ENCODE measurements around the gene FLII. TPM values are rescaled to one million over a fixed set of nuclear protein-coding genes. Genes with fewer than 3 reads are reported as not detected.
A peak's percentile ranks its signal among the peaks of the same experiment; 100 is the strongest.

Gene FLII
- total and polyA plus RNA-seq, 2 of the 8 experiments (the other 6 are each of a cell fraction or from before 2014, with no cell fraction given) = 300 to 549 TPM

DNA sequence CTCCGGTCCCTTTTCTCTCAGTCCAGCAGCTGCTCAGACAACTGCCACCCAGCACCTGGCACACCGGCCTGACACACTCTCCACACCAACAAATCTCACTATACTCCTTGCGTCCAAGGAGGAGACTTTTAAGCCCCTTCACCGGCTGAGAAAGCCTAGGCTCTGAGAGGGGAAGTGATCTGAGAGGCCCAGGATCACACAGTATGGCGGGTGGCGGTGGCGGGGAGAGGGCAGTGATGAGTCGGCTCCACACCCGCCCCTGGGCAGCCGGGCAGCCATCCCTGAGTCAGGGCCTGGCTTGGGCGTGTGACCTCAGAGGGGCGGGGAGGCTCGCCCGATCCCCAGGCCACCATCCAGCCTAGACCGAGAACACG is 569 bp downstream of the FLII start:
- Histone ChIP-seq H4K91ac (replicated peaks; ENCODE audit: insufficient read length, low read length) (peak overlapping the region; percentile 85), H3K9ac (replicated peaks in 1 of 4; ENCODE audit: extremely low read depth in 1 of 4, low read depth in 3 of 4, low read length in 3 of 4) (peak overlapping the region; percentile 62 to 70 (median 66)), H3K79me2 (ENCODE audit: control insufficient read depth in 1 of 2, insufficient read depth in 2 of 2, low read length in 2 of 2) (peaks cover 0 to 26% of the 10 kb centered on the region in 2 experiments; a peak in 1 of 4 replicates), H2AFZ (ENCODE audit: low read length) (no peak overlapping the region), H2BK15ac (ENCODE audit: low read length) (no peak overlapping the region; the same call in 1 of the 2 replicates), H3K4ac (replicated peaks; ENCODE audit: insufficient read length, low read depth, low read length) (no peak overlapping the region), H2BK120ac (replicated peaks; ENCODE audit: low read depth, low read length) (no peak overlapping the region), H2AK5ac (ENCODE audit: low read depth, low read length) (no peak overlapping the region), H3K18ac (ENCODE audit: extremely low read depth, low read length) (peak overlapping the region; percentile 85; the same call in 1 of the 2 replicates), H3K79me1 (ENCODE audit: low read depth, low read length) (peaks cover 18% of the 10 kb centered on the region), H3K4me2 (ENCODE audit: insufficient read depth in 1 of 2, low read depth in 2 of 2, low read length in 2 of 2) (peak overlapping the region; percentile 84 to 96), H4K5ac (ENCODE audit: insufficient read length, low read depth, low read length) (peak overlapping the region; percentile 87), H3K4me3 (ENCODE audit: extremely low read depth in 1 of 4, insufficient read depth in 2 of 4, low read depth in 3 of 4, low read length in 4 of 4) (peak overlapping the region; percentile 59 to 94 (median 92)), H3K9me3 (ENCODE audit: insufficient read depth in 2 of 2, low read depth in 1 of 2, low read length in 1 of 2) (no peaks in the 10 kb centered on the region), H3K23ac (ENCODE audit: insufficient read length) (no peak overlapping the region), H3K4me1 (replicated peaks in 1 of 4; ENCODE audit: control insufficient read depth in 3 of 4, insufficient read depth in 4 of 4, low read length in 3 of 4) (peaks cover 4 to 37% (median 20%) of the 10 kb centered on the region in 4 experiments), H4K8ac (ENCODE audit: extremely low read depth, insufficient read depth, low read length) (peak overlapping the region; percentile 90; the same call in 1 of the 2 replicates), H3K23me2 (ENCODE audit: low read depth, low read length) (peaks cover 14% of the 10 kb centered on the region), H2BK20ac (ENCODE audit: low read length) (no peak overlapping the region), H3K27ac (ENCODE audit: low read depth, low read length) (peak overlapping the region; percentile 79; the same call in 1 of the 2 replicates), H4K20me1 (replicated peaks in 1 of 2; ENCODE audit: control insufficient read depth in 1 of 2, insufficient read depth in 2 of 2, low read length in 2 of 2) (peaks cover 3 to 10% of the 10 kb centered on the region in 2 experiments), H3K36me3 (ENCODE audit: control insufficient read depth in 2 of 4, insufficient read depth in 4 of 4, low read length in 3 of 4) (peaks cover 18 to 29% (median 24%) of the 10 kb centered on the region in 4 experiments), H3K56ac (replicated peaks; ENCODE audit: insufficient read length, low read depth, low read length) (peak overlapping the region; percentile 62), H3K27me3 (replicated peaks in 1 of 4; ENCODE audit: control insufficient read depth in 3 of 4, extremely low read depth in 1 of 4, insufficient read depth in 3 of 4, low read length in 3 of 4) (no peaks in the 10 kb centered on the region), H3K14ac (ENCODE audit: insufficient read length) (no peak overlapping the region), H2BK12ac (ENCODE audit: low read depth, low read length) (0 out of 2 replicates have a peak overlapping the region, but pooled peaks have one; percentile 92), H2BK5ac (ENCODE audit: low read depth, low read length) (peak overlapping the region; percentile 87)
- DNase-seq (ENCODE audit: low read depth in 1 of 2, low spot score in 2 of 2) = no peak
- ChIA-PET POLR2A (ENCODE audit: partially characterized antibody) (interaction anchor here (0.9 to 11.5 kb wide), 9 partner anchors 11 to 57 kb away, joined by 3 to 171 read pairs (median 4); partner anchors contain the start of genes LLGL1 and TOP3A), CTCF (ENCODE audit: partially characterized antibody) (interaction anchor here (2.7 kb wide), 1 partner anchor 10 kb away, joined by 18 read pairs; no protein-coding TSS in a partner anchor)
- WGBS, 2 experiments (ENCODE audit: extremely low coverage in 1 of 2, insufficient coverage in 1 of 2, insufficient read length in 1 of 2, insufficient replicate concordance in 2 of 2, low coverage in 1 of 2, low lambda C conversion rate in 2 of 2, missing lambda C conversion rate in 1 of 2) = 3% methylated on average over 14 of the region's 16 CpGs; no CpG with 5 or more reads in 1 of the 2 experiments
- FAIRE-seq = no peak
- TF ChIP-seq NANOG (IDR thresholded peaks at IDR 0.05; ENCODE audit: insufficient read depth, low read depth, low read length, poor library complexity, severe bottlenecking) (no peak), TBP (IDR thresholded peaks at IDR 0.05; ENCODE audit: low read depth, low read length) (peak; percentile 28; the same call in 1 of the 2 replicates), JUN (IDR thresholded peaks at IDR 0.05; ENCODE audit: low read depth, low read length) (no peak), CBX5 (IDR thresholded peaks at IDR 0.05; ENCODE audit: low read depth, low read length) (no peak), TAF1 (IDR thresholded peaks at IDR 0.05; ENCODE audit: low read depth, low read length) (0 out of 2 replicates have a peak, but pooled peaks have one; percentile 13), SAP30 (IDR thresholded peaks at IDR 0.05; ENCODE audit: insufficient read depth, insufficient replicate concordance, low read length) (peak; percentile 42), HDAC6 (IDR thresholded peaks at IDR 0.05; ENCODE audit: low read depth, low read length) (no peak), CREB1 (IDR thresholded peaks at IDR 0.05) (no peak; the same call in 1 of the 2 replicates), ZNF274 (IDR thresholded peaks at IDR 0.05; ENCODE audit: borderline replicate concordance, extremely low read depth, low read length) (no peak), KDM4A (IDR thresholded peaks at IDR 0.05; ENCODE audit: low read depth, low read length, severe bottlenecking) (no peak), SIN3A (conservative IDR thresholded peaks at IDR 0.05 in 1 of 2, IDR thresholded peaks at IDR 0.05 in 1 of 2; ENCODE audit: low read depth in 1 of 2, low read length in 2 of 2) (peak in 1 of 2 experiments; percentile 69; a peak in 2 of 4 replicates)
